ENCODE results near the gene UBE2D2.

Gene UBE2D2

GRCh38 chr5:139636975-139637408 lies 75.9 kb downstream of the UBE2D2 start:
- DNase-seq, result no peak

GRCh38 chr5:139637438-139638089 lies 76.4 kb downstream of the UBE2D2 start:
- peak; percentile 56 for DNase-seq

- no peak for DNase-seq
Measured at GRCh38 chr5:139638090-139638735, 77.1 kb downstream of the UBE2D2 start.

GRCh38 chr5:139638736-139639618 lies 77.8 kb downstream of the UBE2D2 start:
- DNase-seq, result no peak

- DNase-seq, result no peak
Measured at GRCh38 chr5:139639619-139640380, 78.7 kb downstream of the UBE2D2 start.

GRCh38 chr5:139640421-139641115 lies 79.4 kb downstream of the UBE2D2 start:
- DNase-seq, result no peak

- DNase-seq, result no peak
Measured at GRCh38 chr5:139641116-139642080, 80.3 kb downstream of the UBE2D2 start.

GRCh38 chr5:139642213-139642612 lies 81.1 kb downstream of the UBE2D2 start:
- DNase-seq, result no peak

- no peak for DNase-seq
Measured at GRCh38 chr5:139642891-139643871, 82.0 kb downstream of the UBE2D2 start.

- no peak for DNase-seq
Measured at GRCh38 chr5:139644001-139644456, 82.9 kb downstream of the UBE2D2 start.

- DNase-seq, result no peak
Measured at GRCh38 chr5:139644646-139645429, 83.7 kb downstream of the UBE2D2 start.

GRCh38 chr5:139645430-139645871 lies 84.3 kb downstream of the UBE2D2 start:
- DNase-seq, result no peak

- DNase-seq, result no peak
Measured at GRCh38 chr5:139646111-139646510, 85.0 kb downstream of the UBE2D2 start.

GRCh38 chr5:139646912-139647505 lies 85.9 kb downstream of the UBE2D2 start:
- no peak for DNase-seq

GRCh38 chr5:139647506-139648204 lies 86.5 kb downstream of the UBE2D2 start:
- no peak for DNase-seq

- DNase-seq, result peak; percentile 61
Measured at GRCh38 chr5:139648205-139649081, 87.3 kb downstream of the UBE2D2 start, which contains the start of gene CXXC5. Gene CXXC5, plus strand, starts transcription at chr5:139648349. Its CDS starts 32,175 bp downstream, at chr5:139680524.
